Small intestine (tissue), 7 donors: Measurements from ENCODE around the gene GART. TPM values are rescaled to one million over a fixed set of nuclear protein-coding genes. Genes with fewer than 3 reads are reported as not detected.

ENCODE experiments used
- DNase-seq, 2 donors: peaks; one replicate each; pipeline versions ENCODE4 v3.0.0 to v3.0.0-alpha.2; 2013
- FAIRE-seq: peaks from 2 replicates; lab custom pipeline; 2012; peaks lifted over from hg19 to GRCh38; lab: Jason Lieb, UNC
- H3K27ac ChIP-seq, 3 donors: one replicate each; pipeline ENCODE4 v1.5.1; 2013; ENCODE audit warnings: low read length in 2 of 3, mild to moderate bottlenecking in 2 of 3, control low read depth in 1 of 3, inconsistent platforms in 1 of 3, low read depth in 1 of 3, moderate library complexity in 1 of 3
- H3K27me3 ChIP-seq, 3 donors: one replicate each; pipeline ENCODE4 v1.6.1; 2013; ENCODE audit warnings: low read length in 3 of 3, inconsistent platforms in 1 of 3; ENCODE audit not compliant: control insufficient read depth in 3 of 3, insufficient read depth in 3 of 3
- H3K36me3 ChIP-seq, 3 donors: one replicate each; pipeline ENCODE4 v1.6.1; 2013; ENCODE audit warnings: low read length in 3 of 3, inconsistent platforms in 1 of 3, low read depth in 1 of 3, mild to moderate bottlenecking in 1 of 3, moderate library complexity in 1 of 3; ENCODE audit not compliant: control insufficient read depth in 3 of 3, insufficient read depth in 2 of 3
- H3K4me1 ChIP-seq, 3 donors: one replicate each; pipeline ENCODE4 v1.6.1; 2013; ENCODE audit warnings: low read length in 2 of 3, inconsistent platforms in 1 of 3, low read depth in 1 of 3, mild to moderate bottlenecking in 1 of 3, moderate library complexity in 1 of 3; ENCODE audit not compliant: control insufficient read depth in 3 of 3, insufficient read depth in 2 of 3
- H3K4me3 ChIP-seq, 3 donors: one replicate each; pipeline ENCODE4 v1.5.1; 2013; ENCODE audit warnings: low read length in 3 of 3, control low read depth in 1 of 3, inconsistent platforms in 1 of 3, low read depth in 1 of 3, mild to moderate bottlenecking in 1 of 3, moderate library complexity in 1 of 3
- H3K9me3 ChIP-seq, 2 donors: one replicate each; pipeline ENCODE4 v1.6.1; 2013; ENCODE audit warnings: low read depth in 1 of 2, low read length in 1 of 2; ENCODE audit not compliant: control insufficient read depth in 2 of 2, insufficient read depth in 1 of 2
- whole genome bisulfite sequencing, 3 donors: extraction: QIAGEN DNeasy Blood & Tissue Kit; methylation state at CpG; one replicate each; pipeline ENCODE4 v1.1.7; 2013; 5-methylcytosine and 5-hydroxymethylcytosine counted together
- polyA plus RNA-seq, 4 donors: library from polyadenylated mRNA; stranded (reverse) in 3 of 4; unstranded in 1 of 4; fragments of 200-250 nt in 3 of 4; fragments of 120-200 nt in 1 of 4; gene quantifications; one replicate each; pipeline versions ENCODE4 v1.2.1 to v1.2.3, GENCODE V29; 2013
- donor health status: healthy with polysubstance abuse.
- donor health status: control.
- donor health status: control.
- donor health status: Bipolar disorder and iron deficiency.
- donor health status: healthy.

Gene GART
- polyA plus RNA-seq, 4 donors: 21.9 to 54.8 (median 29.5) TPM

DNA sequence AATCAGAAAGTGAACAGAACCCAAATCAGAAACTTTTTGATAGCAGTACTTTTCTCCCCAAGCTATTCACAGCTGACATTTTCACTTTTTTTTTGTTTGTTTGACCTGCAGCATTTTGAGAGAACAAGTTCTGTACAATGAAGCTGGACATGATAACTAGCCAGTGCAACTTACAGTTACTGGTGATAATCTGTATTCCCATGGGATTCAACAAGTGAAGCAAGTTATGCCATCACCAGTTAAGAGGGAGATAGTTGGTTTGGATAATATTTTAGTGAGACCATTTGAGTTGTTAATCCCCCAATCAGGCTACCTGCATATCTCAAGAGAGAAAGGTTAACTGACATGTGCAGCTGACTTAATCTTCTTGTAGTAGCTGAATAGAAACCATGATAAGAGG lies 19.0 kb upstream of the GART start:
- Histone ChIP-seq H3K27me3 (no peaks in the 10 kb centered on the region), H3K9me3 (no peaks in the 10 kb centered on the region), H3K4me3 (no peak overlapping the region), H3K36me3 (peaks cover 13 to 20% (median 18%) of the 10 kb centered on the region in 3 donors), H3K27ac (no peak overlapping the region), H3K4me1 (no peaks in the 10 kb centered on the region)
- DNase-seq (no peak), FAIRE-seq (no peak)

DNA sequence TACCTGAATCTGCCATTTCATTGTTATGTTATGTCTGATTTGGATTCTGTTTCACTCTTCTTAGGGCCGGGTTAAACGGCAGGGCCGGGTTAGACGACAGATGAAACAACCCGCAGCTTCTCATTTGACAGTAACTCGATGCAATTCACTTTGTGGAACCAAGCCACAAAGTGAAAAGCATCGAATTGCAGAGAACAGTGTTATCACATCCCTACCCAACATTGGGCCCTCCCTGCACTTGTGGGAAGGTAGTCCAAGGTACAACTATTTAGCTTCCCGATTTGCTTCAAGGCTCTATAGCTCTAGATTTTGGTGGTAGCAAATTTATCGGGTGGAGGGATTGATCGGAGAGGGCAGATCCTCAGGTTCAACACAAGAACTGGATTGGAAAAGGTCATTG lies 17.9 kb upstream of the GART start:
- H3K9me3 ChIP-seq: no peaks in the 10 kb centered on the region
- no peak for FAIRE-seq
- DNase-seq: no peak
- H3K27ac ChIP-seq: no peak overlapping the region
- WGBS, 3 donors: 84 to 90% (median 87%) methylated on average over 10 of the region's 10 CpGs
- no peaks in the 10 kb centered on the region for H3K4me1 ChIP-seq
- H3K4me3 ChIP-seq: no peak overlapping the region
- H3K36me3 ChIP-seq: peaks cover 16 to 21% (median 20%) of the 10 kb centered on the region in 3 donors
- no peaks in the 10 kb centered on the region for H3K27me3 ChIP-seq

DNA sequence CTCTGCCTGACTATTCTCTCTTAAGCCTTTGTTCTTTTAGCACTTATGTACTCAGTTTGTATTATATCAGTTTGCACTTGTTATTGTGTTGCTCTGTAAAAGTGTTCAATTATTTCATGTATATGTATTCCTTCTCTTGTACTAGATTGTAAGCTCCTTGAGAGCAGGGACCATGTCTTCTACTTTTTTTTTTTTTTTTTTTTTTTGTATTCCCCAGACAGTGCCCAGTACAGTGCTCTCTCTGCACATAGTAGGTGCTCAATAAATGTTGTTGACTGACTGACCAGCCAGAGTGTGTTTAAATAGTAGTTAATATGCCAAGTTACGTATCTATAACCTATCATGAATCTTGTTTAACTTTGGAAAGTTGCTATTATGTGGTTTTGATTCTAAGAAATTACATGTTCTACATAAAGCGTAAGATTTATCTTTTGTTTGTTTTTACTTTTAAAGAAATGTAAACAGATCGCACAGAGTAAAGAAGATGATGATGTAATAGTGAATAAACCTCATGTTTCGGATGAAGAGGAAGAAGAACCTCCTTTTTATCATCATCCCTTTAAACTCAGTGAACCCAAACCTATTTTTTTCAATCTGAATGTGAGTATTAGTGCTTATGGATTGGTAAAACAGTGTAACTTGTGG lies 17.0 kb upstream of the GART start:
- H3K27me3 ChIP-seq: no peaks in the 10 kb centered on the region
- no peak for DNase-seq
- FAIRE-seq: no peak
- no peaks in the 10 kb centered on the region for H3K9me3 ChIP-seq
- H3K36me3 ChIP-seq: peaks cover 20 to 28% (median 22%) of the 10 kb centered on the region in 3 donors
- H3K4me3 ChIP-seq: no peak overlapping the region
- H3K4me1 ChIP-seq: no peaks in the 10 kb centered on the region
- WGBS, 3 donors: 72 to 85% (median 80%) methylated on average over 4 of the region's 4 CpGs
- H3K27ac ChIP-seq: no peak overlapping the region

GRCh38 chr21:33557447-33557846 lies 15.5 kb upstream of the GART start:
- WGBS, 3 donors: 96 to 97% (median 97%) methylated on average over 19 of the region's 19 CpGs

DNA sequence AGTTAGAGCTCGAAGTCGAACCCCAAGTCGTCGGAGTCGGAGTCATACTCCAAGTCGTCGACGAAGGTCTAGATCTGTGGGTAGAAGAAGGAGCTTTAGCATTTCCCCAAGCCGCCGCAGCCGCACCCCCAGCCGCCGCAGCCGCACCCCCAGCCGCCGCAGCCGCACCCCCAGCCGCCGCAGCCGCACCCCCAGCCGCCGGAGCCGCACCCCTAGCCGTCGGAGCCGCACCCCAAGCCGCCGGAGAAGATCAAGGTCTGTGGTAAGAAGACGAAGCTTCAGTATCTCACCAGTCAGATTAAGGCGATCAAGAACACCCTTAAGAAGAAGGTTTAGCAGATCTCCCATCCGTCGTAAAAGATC lies 13.0 kb upstream of the GART start:
- FAIRE-seq: no peak
- no peak overlapping the region for H3K4me3 ChIP-seq
- H3K36me3 ChIP-seq: peaks cover 36 to 54% (median 41%) of the 10 kb centered on the region in 3 donors
- 97 to 98% (median 97%) methylated on average over 30 to 32 of the region's 32 CpGs for whole genome bisulfite sequencing, 3 donors
- H3K27me3 ChIP-seq: no peaks in the 10 kb centered on the region
- peaks cover 0 to 26% of the 10 kb centered on the region in 2 donors for H3K9me3 ChIP-seq
- no peak for DNase-seq
- no peaks in the 10 kb centered on the region for H3K4me1 ChIP-seq
- no peak overlapping the region for H3K27ac ChIP-seq

More at GRCh38 chr21:33557447-33557846, 15.5 kb upstream of the GART start:
- H3K9me3 ChIP-seq: peaks cover 0 to 9% of the 10 kb centered on the region in 2 donors
- no peaks in the 10 kb centered on the region for H3K27me3 ChIP-seq
- no peak overlapping the region for H3K4me3 ChIP-seq
- H3K27ac ChIP-seq: no peak overlapping the region
- no peaks in the 10 kb centered on the region for H3K4me1 ChIP-seq
- DNase-seq: no peak
- no peak for FAIRE-seq
- H3K36me3 ChIP-seq: peaks cover 26 to 38% (median 31%) of the 10 kb centered on the region in 3 donors

DNA sequence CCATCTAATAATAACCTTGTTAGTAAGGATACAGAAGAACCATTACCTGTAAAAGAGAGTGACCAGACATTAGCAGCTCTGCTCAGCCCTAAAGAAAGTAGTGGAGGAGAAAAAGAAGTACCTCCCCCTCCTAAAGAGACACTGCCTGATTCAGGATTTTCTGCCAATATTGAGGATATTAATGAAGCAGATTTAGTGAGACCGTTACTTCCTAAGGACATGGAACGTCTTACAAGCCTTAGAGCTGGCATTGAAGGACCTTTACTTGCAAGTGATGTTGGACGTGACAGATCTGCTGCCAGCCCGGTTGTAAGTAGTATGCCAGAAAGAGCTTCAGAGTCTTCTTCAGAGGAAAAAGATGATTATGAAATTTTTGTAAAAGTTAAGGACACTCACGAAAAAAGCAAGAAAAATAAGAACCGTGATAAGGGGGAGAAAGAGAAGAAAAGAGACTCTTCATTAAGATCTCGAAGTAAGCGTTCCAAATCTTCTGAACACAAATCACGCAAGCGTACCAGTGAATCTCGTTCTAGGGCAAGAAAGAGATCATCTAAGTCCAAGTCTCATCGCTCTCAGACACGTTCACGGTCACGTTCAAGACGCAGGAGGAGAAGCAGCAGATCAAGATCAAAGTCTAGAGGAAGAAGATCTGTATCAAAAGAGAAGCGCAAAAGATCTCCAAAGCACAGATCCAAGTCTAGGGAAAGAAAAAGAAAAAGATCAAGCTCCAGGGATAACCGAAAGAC lies 12.5 kb upstream of the GART start:
- Histone ChIP-seq H3K36me3 (peaks cover 34 to 55% (median 42%) of the 10 kb centered on the region in 3 donors), H3K9me3 (peaks cover 0 to 26% of the 10 kb centered on the region in 2 donors), H3K27ac (no peak overlapping the region), H3K4me3 (no peak overlapping the region), H3K4me1 (no peaks in the 10 kb centered on the region), H3K27me3 (no peaks in the 10 kb centered on the region)
- WGBS, 3 donors: 95 to 97% (median 97%) methylated on average over 18 of the region's 18 CpGs
- FAIRE-seq: no peak
- DNase-seq: no peak

GRCh38 chr21:33552999-33553598 lies 11.2 kb upstream of the GART start:
- no peak for FAIRE-seq
- Histone ChIP-seq H3K27ac (no peak overlapping the region), H3K9me3 (peaks cover 0 to 26% of the 10 kb centered on the region in 2 donors), H3K4me1 (no peaks in the 10 kb centered on the region), H3K4me3 (no peak overlapping the region), H3K27me3 (no peaks in the 10 kb centered on the region), H3K36me3 (peaks cover 34 to 58% (median 43%) of the 10 kb centered on the region in 3 donors)
- WGBS, 3 donors: 96 to 97% (median 97%) methylated on average over 12 of the region's 12 CpGs
- DNase-seq: no peak

GRCh38 chr21:33552093-33552998 lies 10.4 kb upstream of the GART start:
- H3K4me3 ChIP-seq: no peak overlapping the region
- no peak for FAIRE-seq
- WGBS, 3 donors: 97 to 99% (median 98%) methylated on average over 24 of the region's 24 CpGs
- H3K4me1 ChIP-seq: no peaks in the 10 kb centered on the region
- peaks cover 0 to 26% of the 10 kb centered on the region in 2 donors for H3K9me3 ChIP-seq
- no peak for DNase-seq
- H3K27me3 ChIP-seq: no peaks in the 10 kb centered on the region
- no peak overlapping the region for H3K27ac ChIP-seq
- H3K36me3 ChIP-seq: peaks cover 31 to 59% (median 43%) of the 10 kb centered on the region in 3 donors
